ENCODE measurements around the gene PRMT1. TPM values are rescaled to one million over a fixed set of nuclear protein-coding genes. Genes with fewer than 3 reads are reported as not detected.

The PRMT1 gene
- total RNA-seq, 1 experiment from 2014 or later, result 527 TPM

DNA sequence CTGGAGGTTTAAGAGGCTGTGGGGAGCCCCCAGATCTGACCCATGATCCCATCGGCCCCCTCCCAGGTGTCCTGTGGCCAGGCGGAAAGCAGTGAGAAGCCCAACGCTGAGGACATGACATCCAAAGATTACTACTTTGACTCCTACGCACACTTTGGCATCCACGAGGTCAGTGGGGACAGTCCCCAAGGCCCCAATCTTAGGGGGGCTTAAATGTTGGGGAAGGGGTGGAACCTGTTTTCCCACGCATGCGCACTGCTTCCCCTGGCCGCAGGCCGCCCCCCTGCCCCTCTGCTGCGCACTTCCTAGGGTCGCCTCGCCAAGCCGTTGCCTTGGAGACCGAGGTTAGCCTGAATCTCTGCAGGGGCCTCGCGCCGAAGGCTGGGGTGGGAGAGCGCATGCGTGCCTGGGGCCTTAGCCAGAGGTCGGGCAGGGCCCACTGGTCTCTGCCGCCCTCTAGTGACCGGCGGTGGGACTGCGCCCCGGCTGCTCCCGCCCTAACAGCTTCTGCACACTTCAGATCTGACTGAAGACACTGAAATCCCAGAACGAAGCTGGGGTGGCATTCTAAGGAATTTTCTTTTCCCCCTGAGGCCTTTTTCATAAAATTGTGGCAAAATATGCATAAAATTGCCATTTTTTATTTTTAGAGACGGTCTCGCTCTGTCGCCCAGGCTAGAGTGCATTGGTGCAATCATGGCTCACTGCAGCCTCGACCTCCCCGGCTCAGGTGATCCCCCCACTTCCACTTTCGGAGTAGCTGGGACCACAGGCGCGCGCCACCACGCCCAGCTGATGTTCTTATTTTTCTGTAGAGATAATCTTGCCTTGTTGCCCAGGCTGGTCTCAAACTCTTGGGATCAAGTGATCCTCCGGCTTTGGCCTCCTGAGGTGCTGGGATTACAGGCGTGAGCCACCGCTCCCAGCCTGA is 3.6 kb downstream of the PRMT1 start (continued):
- TF ChIP-seq, protein P1, sequence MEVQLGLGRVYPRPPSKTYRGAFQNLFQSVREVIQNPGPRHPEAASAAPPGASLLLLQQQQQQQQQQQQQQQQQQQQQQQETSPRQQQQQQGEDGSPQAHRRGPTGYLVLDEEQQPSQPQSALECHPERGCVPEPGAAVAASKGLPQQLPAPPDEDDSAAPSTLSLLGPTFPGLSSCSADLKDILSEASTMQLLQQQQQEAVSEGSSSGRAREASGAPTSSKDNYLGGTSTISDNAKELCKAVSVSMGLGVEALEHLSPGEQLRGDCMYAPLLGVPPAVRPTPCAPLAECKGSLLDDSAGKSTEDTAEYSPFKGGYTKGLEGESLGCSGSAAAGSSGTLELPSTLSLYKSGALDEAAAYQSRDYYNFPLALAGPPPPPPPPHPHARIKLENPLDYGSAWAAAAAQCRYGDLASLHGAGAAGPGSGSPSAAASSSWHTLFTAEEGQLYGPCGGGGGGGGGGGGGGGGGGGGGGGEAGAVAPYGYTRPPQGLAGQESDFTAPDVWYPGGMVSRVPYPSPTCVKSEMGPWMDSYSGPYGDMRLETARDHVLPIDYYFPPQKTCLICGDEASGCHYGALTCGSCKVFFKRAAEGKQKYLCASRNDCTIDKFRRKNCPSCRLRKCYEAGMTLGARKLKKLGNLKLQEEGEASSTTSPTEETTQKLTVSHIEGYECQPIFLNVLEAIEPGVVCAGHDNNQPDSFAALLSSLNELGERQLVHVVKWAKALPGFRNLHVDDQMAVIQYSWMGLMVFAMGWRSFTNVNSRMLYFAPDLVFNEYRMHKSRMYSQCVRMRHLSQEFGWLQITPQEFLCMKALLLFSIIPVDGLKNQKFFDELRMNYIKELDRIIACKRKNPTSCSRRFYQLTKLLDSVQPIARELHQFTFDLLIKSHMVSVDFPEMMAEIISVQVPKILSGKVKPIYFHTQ (CRISPR knock-in tag; IDR thresholded peaks at IDR 0.05), result no peak
- TF ChIP-seq SP1 (CRISPR knock-in tag; conservative IDR thresholded peaks at IDR 0.05), result peak; percentile 34; the same call in 1 of the 2 replicates

DNA sequence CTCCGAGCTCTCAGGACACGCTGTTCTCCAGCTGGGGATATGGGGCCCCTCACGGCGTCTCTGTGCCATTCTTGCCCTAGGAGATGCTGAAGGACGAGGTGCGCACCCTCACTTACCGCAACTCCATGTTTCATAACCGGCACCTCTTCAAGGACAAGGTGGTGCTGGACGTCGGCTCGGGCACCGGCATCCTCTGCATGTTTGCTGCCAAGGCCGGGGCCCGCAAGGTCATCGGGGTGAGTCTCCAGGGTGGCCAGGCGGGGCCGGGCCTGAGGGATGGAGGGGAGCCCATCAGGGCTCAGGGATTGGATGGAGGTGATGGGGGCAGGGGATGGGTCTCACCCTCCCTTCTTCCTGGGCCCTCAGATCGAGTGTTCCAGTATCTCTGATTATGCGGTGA is 4.8 kb downstream of the PRMT1 start:
- Mint-ChIP-seq H3K27me3 (ENCODE audit: low read depth) (no peaks in the 10 kb centered on the region), H3K4me3 (no peak overlapping the region), H3K4me1 (peaks cover 39% of the 10 kb centered on the region), H3K9me3 (no peaks in the 10 kb centered on the region), H3K27ac (no peak overlapping the region), H3K36me3 (peaks cover 47% of the 10 kb centered on the region)
- ChIA-PET POLR2A (interaction anchor here (1.1 kb wide), 1 partner anchor 8 kb away, joined by 4 read pairs; no protein-coding TSS in a partner anchor), CTCF (interaction anchor here (0.6 to 1.2 kb wide), 2 partner anchors 18 to 33 kb away, joined by 3 to 4 read pairs; no protein-coding TSS in a partner anchor)
- no peak for DNase-seq (ENCODE audit: low spot score)
- ATAC-seq, result no peak
- TF ChIP-seq, protein P2, sequence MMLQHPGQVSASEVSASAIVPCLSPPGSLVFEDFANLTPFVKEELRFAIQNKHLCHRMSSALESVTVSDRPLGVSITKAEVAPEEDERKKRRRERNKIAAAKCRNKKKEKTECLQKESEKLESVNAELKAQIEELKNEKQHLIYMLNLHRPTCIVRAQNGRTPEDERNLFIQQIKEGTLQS (CRISPR knock-in tag; conservative IDR thresholded peaks at IDR 0.05), result no peak
- TF ChIP-seq ETV6 (CRISPR knock-in tag; IDR thresholded peaks at IDR 0.05), result no peak
- TF ChIP-seq RORB (CRISPR knock-in tag; IDR thresholded peaks at IDR 0.05), result no peak
- no peak for TF ChIP-seq KAT7 (CRISPR knock-in tag; IDR thresholded peaks at IDR 0.05; ENCODE audit: borderline replicate concordance)
- no peak for TF ChIP-seq ZNF138 (CRISPR knock-in tag; conservative IDR thresholded peaks at IDR 0.05)
- TF ChIP-seq ZNF263 (CRISPR knock-in tag; IDR thresholded peaks at IDR 0.05; ENCODE audit: low read depth), result no peak
- TF ChIP-seq, protein P3, sequence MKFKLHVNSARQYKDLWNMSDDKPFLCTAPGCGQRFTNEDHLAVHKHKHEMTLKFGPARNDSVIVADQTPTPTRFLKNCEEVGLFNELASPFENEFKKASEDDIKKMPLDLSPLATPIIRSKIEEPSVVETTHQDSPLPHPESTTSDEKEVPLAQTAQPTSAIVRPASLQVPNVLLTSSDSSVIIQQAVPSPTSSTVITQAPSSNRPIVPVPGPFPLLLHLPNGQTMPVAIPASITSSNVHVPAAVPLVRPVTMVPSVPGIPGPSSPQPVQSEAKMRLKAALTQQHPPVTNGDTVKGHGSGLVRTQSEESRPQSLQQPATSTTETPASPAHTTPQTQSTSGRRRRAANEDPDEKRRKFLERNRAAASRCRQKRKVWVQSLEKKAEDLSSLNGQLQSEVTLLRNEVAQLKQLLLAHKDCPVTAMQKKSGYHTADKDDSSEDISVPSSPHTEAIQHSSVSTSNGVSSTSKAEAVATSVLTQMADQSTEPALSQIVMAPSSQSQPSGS (CRISPR knock-in tag; IDR thresholded peaks at IDR 0.05; ENCODE audit: borderline replicate concordance, low read depth), result no peak
- TF ChIP-seq CREB1 (CRISPR knock-in tag; IDR thresholded peaks at IDR 0.05), result no peak
- TF ChIP-seq TCF7 (CRISPR knock-in tag; IDR thresholded peaks at IDR 0.05; ENCODE audit: low read depth), result no peak
- no peak for TF ChIP-seq ZNF232 (CRISPR knock-in tag; IDR thresholded peaks at IDR 0.05)
- no peak for TF ChIP-seq CBFB (CRISPR knock-in tag; IDR thresholded peaks at IDR 0.05; ENCODE audit: low read depth)
- no peak for TF ChIP-seq TEAD1 (CRISPR knock-in tag; IDR thresholded peaks at IDR 0.05)
- no peak for TF ChIP-seq JUN (CRISPR knock-in tag; IDR thresholded peaks at IDR 0.05)
- no peak for TF ChIP-seq SMAD3 (CRISPR knock-in tag; IDR thresholded peaks at IDR 0.05; ENCODE audit: borderline replicate concordance)

DNA sequence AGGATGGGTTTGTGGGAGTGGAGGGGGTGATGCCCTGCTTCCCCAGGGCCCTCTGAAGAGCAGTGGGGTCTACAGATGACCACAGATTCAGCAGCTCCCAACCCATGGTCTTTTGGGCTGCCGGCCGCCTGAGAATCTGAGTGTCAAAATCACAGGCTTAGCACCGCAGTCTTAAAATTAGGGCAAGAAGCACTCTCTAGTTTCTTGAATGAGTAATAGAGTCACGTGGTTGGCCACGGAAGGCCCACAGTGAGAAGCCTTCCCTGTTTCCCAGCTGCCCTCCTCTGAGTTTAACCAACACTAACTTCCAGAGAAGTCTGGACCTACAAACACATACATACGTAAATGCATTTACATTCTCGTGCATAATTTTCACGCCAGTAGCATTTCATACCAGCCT is 5.2 kb downstream of the PRMT1 start:
- peaks cover 43% of the 10 kb centered on the region for H3K4me1 Mint-ChIP-seq
- H3K27me3 Mint-ChIP-seq (ENCODE audit: low read depth), result no peaks in the 10 kb centered on the region
- ChIA-PET POLR2A (no interaction called here), CTCF (no interaction called here)
- no peaks in the 10 kb centered on the region for H3K9me3 Mint-ChIP-seq
- no peak overlapping the region for H3K27ac Mint-ChIP-seq
- no peak for DNase-seq (ENCODE audit: low spot score)
- peaks cover 50% of the 10 kb centered on the region for H3K36me3 Mint-ChIP-seq
- no peak overlapping the region for H3K4me3 Mint-ChIP-seq
- ATAC-seq, result no peak
- TF ChIP-seq, protein P4, sequence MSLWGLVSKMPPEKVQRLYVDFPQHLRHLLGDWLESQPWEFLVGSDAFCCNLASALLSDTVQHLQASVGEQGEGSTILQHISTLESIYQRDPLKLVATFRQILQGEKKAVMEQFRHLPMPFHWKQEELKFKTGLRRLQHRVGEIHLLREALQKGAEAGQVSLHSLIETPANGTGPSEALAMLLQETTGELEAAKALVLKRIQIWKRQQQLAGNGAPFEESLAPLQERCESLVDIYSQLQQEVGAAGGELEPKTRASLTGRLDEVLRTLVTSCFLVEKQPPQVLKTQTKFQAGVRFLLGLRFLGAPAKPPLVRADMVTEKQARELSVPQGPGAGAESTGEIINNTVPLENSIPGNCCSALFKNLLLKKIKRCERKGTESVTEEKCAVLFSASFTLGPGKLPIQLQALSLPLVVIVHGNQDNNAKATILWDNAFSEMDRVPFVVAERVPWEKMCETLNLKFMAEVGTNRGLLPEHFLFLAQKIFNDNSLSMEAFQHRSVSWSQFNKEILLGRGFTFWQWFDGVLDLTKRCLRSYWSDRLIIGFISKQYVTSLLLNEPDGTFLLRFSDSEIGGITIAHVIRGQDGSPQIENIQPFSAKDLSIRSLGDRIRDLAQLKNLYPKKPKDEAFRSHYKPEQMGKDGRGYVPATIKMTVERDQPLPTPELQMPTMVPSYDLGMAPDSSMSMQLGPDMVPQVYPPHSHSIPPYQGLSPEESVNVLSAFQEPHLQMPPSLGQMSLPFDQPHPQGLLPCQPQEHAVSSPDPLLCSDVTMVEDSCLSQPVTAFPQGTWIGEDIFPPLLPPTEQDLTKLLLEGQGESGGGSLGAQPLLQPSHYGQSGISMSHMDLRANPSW (CRISPR knock-in tag; conservative IDR thresholded peaks at IDR 0.05; ENCODE audit: low read depth), result no peak
- TF ChIP-seq, protein P5, sequence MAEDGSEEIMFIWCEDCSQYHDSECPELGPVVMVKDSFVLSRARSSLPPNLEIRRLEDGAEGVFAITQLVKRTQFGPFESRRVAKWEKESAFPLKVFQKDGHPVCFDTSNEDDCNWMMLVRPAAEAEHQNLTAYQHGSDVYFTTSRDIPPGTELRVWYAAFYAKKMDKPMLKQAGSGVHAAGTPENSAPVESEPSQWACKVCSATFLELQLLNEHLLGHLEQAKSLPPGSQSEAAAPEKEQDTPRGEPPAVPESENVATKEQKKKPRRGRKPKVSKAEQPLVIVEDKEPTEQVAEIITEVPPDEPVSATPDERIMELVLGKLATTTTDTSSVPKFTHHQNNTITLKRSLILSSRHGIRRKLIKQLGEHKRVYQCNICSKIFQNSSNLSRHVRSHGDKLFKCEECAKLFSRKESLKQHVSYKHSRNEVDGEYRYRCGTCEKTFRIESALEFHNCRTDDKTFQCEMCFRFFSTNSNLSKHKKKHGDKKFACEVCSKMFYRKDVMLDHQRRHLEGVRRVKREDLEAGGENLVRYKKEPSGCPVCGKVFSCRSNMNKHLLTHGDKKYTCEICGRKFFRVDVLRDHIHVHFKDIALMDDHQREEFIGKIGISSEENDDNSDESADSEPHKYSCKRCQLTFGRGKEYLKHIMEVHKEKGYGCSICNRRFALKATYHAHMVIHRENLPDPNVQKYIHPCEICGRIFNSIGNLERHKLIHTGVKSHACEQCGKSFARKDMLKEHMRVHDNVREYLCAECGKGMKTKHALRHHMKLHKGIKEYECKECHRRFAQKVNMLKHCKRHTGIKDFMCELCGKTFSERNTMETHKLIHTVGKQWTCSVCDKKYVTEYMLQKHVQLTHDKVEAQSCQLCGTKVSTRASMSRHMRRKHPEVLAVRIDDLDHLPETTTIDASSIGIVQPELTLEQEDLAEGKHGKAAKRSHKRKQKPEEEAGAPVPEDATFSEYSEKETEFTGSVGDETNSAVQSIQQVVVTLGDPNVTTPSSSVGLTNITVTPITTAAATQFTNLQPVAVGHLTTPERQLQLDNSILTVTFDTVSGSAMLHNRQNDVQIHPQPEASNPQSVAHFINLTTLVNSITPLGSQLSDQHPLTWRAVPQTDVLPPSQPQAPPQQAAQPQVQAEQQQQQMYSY (CRISPR knock-in tag; IDR thresholded peaks at IDR 0.05), result no peak
- TF ChIP-seq, protein P2 (CRISPR knock-in tag; conservative IDR thresholded peaks at IDR 0.05), result no peak
- no peak for TF ChIP-seq SMAD4 (CRISPR knock-in tag; IDR thresholded peaks at IDR 0.05)
- TF ChIP-seq MYBL2 (CRISPR knock-in tag; IDR thresholded peaks at IDR 0.05), result no peak
- TF ChIP-seq ZNF396 (CRISPR knock-in tag; IDR thresholded peaks at IDR 0.05; ENCODE audit: borderline replicate concordance), result no peak
- no peak for TF ChIP-seq JUN (CRISPR knock-in tag; IDR thresholded peaks at IDR 0.05)

All from WTC11 (cell line).